HG03066 (cell line): Measurements from ENCODE around the gene PIK3R5.

Experiments used
- ATAC-seq: cut with Tn5 transposase; IDR thresholded peaks from one replicate; pipeline ENCODE4 v1.9.1; 2021; ENCODE audit warnings: low read depth; ENCODE audit not compliant: unreplicated experiment

The PIK3R5 gene

DNA sequence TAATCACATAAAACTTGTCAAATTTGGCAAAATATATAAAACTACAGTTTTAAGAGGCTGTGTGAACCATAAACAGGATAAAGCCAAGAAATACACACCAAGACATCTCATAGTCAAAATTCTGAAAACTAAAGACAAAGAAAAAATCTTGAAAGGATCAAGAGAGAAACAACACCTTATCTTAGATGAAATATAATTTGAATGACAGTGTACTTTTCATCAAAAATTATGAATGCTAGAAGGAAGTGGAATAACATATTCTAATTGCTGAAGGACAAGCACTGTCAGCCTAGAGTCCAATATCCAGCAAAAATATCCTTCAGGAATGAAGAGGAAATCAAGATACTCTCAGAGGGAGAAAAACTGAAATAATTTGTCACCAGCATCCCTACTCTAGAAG, 37.2 kb downstream of the PIK3R5 start:
- ATAC-seq = no peak

DNA sequence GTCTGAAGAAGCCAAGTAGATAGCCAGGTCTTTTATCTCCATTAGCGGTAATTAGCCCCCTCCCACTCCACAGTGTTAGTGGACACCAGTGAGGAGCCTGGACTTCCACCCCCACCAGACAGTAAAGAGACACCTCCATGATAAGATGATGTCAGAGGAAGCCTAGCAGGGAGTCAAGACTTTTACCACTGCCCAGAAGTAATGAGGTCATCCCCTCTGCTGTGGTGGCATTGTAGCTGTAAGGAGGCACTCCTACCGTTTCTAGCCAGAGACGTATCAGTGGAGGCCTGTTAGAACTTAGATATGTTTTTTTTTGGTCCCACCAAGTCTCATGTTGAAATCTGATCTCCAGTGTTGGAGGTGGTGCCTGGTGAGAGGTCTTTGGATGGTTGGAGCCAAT, 38.1 kb downstream of the PIK3R5 start:
- ATAC-seq = no peak

DNA sequence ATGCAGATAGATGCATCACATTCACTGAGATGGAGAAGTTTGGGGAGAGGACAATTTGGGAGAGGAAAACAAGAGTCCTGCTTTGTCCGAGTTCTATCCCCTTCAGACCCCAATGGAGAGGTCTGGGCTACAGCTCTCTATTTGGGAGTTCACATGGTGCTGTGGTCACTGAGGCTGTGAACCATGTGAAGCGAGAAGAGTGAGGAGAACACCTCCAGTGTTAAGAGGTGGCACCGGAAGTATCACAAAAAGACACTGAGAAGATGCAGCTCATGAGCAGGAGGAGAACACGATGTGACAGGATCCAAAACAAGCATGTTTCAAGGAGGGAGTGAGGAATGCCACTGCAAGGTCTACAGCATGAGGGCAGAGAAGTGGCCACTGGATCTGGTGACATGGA, 39.7 kb downstream of the PIK3R5 start:
- no peak for ATAC-seq

DNA sequence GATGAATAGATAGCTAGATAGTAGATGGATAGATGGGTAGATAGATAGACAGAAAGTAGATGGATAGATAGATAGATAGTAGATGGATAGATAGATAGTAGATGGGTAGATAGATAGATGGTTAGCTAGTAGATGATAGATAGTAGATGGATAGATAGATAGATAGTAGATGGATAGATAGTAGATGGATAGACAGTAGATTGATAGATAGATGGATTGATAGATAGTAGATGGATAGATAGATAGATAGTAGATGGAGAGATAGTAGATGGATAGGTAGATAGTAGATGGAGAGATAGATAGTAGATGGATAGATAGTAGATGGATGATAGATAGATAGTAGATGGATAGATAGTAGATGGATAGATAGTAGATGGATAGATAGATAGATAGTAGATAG, 40.4 kb downstream of the PIK3R5 start:
- no peak for ATAC-seq

DNA sequence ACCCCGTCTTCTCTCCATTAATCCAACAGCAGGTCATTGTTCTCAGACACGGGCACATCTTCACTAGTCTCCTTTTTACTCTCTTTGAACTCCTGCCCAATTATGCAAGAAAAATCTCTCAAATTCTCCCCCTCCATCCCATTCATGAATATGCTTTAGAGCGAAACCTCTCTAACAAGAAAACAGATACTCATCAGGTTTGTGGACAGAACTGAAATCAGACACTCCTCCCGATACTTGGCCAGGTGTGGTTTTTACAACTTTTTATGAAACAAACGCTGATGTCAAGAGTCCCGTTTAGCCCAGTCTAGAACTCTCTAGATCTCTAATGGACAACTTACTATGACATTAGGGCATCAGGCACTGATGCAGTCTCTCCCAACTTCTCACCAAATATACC, 40.9 kb downstream of the PIK3R5 start:
- peak; percentile 68 for ATAC-seq

DNA sequence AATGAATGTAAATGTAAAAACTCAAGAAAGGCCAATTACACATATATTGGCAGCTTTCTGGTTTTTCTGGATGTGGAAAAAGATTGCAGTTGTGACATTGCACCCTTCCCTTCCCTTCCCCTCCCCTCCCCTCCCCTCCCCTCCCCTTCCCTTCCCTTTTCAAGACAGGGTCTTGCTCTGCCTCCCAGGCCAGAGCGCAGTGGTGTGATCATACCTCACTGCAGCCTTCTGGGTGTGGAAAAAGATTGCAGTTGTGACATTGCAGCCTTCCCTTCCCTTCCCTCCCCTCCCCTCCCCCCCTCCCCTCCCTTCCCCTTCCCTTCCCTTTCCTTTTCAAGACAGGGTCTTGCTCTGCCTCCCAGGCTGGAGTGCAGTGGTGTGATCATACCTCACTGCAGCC, 41.7 kb downstream of the PIK3R5 start:
- no peak for ATAC-seq

DNA sequence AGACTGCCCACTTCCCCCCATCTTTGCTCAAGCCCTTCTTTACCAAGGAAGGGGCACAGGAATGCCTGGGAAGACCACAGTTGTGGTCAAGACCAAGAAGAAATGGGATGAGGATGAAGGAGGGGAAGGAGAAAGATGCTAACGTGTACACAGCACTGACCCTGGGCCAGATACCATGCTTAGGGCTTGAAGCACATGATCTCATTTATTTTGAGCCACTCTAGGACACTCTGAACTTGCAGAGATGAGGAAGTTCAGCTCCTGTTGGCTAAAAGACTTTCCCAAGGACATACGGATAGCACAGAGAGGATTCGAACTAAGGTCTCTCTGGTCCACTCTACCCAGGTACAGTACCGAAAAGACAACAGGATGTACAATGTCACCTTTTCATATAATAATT, 42.6 kb downstream of the PIK3R5 start:
- no peak for ATAC-seq

DNA sequence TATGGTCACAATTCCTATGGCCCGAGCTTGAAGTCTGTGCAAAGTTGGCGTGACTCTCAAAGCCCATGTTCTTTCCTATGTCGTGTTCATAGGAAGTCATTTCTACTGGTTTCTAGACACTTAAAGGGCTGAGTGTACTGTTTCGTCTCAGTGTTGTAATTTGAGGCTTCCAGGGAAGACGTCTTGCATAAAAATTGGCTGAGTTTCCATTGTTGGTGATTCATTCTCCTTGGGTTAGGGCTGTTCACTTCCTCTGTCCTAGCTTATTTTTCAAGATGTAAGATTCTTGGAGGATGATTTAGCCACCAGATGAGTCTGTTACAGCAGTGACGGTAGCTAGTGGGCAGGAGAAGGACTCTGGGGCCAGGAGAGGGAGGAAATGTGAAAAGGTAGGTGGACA, 43.1 kb downstream of the PIK3R5 start:
- no peak for ATAC-seq

DNA sequence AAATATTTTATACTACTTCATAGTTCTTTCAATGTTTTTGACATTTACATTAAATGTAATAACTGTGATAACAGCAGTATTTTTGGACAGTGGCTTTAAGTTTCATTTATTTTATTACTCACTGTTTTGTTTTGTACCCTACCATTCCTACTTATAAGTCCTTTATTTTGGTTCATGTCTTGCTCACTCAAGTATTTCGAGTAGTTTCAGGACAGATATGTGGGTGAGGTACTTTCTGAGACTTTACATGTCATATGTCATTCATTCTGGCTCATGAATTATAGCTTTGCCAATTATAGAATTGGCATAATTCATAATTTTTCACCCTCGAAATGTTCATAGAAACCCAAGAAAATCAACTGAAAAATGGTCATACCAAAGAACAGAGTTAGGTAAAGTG, 44.4 kb downstream of the PIK3R5 start:
- ATAC-seq = no peak

DNA sequence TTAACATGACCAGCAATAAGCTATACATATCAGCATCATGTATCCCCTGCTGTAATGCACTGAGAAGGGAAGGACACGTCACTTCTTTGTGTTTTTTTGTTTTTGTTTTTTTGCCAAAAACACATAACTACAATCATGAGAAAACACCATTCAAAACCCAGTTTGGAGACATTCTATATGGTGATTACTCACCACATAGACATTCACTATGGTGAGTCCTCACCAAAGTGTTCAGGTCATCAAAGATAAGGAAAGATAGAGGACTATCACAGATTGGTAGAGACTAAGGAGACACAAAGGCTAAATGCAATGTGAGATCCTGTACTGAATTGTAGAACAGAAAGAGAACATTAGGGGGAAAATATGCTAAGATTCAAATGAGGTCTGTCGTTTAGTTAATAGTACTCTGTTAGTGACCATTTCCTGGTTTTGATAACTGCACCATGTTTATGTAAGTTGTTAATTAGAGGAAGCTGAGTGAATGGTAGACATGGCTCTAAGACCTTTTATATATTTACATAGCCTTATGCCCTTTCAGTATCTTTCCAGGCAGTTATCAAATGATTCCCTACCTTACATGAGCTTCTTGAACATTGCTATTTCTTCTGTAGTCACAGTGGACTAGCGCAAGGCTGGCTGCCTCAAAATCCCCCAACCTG, 46.6 kb downstream of the PIK3R5 start:
- ATAC-seq = no peak

DNA sequence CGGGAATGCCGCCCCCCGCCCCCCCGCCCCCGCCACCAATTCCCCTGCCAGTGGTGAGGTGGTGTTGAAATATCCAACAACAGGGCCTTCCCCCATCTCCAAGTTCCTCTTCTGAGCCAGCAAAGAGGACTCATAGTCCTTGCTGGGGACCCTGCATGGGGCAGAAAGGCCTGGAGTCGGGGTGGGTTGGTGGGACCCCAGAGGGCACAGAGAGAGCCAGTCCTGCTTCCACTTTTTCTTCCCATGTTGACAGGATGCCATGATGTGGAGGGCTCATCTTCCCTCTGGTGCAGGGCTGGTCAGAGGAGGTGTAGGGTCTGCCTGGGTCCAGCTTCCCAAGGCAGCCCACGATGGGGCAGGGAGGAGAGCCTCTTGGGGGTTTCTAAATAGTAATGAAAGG, 49.0 kb downstream of the PIK3R5 start:
- no peak for ATAC-seq

DNA sequence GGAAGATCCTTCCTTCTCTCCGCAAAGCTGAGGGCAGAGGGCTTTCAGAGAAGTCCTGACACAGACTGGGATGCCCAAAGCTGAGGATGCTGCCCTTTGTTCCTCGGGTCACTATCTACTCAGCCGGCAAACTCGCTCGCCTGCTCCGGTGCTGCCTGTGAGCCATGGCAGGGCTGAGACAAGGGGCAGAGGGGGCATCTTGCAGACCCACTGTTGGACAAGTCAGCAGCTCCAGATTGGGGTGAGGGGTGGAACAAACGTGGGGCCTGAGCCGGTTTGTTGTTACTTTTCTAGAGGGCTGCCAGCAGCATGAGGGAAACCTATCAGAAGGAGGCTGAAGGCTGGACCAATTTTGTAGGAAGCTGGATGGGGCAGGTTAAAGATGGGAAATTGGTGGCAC, 51.0 kb downstream of the PIK3R5 start:
- no peak for ATAC-seq

DNA sequence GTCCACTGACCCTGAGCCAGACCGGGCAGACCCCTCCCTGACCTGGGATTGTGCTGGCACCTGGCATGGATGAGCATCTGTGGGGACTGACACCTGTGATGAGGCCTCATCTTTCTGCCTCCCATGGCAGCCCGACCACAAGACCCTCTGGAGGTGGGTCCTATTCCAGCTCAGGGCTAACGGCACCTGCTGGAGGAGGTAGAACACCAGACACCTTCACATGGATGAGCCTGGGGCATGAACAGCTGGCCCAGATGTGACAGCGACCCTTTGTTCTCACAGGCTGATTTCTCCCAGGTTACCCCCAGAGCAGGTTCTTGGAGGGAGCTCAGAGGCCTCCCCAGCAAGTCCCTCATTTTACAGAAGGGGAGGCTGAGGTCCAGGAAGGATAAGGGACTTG, 51.6 kb downstream of the PIK3R5 start:
- no peak for ATAC-seq

DNA sequence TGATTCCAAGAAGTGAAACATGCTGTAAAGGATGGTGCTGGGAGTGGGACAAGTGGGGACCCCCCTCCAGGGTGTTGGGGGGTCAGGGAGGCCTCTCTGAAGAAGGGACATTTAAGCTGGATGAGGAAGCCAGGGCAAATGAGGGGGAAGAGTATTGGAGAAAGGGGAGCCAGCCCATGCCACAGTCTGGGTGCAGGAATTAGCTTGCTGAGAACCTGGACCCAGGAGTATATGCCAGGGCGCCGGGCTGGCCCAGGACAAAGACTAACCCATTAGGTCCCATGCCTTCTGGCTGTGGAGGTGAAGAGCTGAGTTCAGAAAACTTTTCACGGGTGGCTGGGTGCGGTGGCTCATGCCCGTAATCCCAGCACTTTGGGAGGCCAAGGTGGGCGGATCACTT, 52.4 kb downstream of the PIK3R5 start:
- ATAC-seq = no peak

DNA sequence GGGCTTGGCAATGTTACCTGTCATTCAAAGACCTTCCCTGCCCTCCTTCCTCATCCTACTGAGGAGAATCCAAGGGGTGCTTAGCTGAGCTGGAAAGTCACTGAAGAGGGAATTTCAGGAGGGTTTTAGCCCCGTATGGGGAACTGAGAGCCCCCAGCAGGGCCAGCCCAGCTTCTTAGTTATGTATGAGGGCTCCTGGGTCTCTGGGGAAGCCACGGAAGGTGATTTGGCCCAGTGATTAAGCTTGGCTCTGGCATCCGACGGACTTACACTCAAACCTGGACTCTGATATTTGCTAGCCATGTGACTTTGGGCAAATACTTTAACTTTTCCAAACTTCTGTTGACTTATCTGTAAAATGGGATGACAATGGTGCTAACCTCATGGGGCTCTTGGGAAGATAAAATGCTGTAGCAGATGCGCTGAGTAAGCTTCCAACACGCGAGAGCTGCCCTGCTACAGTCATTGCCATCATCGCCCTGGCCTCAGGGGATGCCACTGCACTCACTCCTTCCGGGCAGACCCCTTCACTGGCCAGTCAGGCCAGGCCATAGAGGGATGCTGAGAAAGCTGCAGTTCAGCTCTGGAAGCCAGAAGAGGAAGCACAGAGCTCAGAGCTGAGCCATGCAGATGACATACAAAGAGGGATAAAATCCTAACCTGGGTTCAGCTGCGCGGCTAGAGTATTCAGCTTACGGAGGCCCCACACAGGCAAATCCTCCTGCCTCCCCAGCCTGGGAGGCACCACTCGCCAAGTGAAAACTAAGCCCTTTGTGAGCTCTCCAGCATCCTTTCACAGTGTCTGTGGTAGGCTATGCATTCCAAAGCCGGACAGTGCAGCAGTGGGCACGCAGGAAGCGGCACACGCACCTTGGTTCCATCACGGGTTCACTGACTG, 53.2 kb downstream of the PIK3R5 start:
- no peak for ATAC-seq

DNA sequence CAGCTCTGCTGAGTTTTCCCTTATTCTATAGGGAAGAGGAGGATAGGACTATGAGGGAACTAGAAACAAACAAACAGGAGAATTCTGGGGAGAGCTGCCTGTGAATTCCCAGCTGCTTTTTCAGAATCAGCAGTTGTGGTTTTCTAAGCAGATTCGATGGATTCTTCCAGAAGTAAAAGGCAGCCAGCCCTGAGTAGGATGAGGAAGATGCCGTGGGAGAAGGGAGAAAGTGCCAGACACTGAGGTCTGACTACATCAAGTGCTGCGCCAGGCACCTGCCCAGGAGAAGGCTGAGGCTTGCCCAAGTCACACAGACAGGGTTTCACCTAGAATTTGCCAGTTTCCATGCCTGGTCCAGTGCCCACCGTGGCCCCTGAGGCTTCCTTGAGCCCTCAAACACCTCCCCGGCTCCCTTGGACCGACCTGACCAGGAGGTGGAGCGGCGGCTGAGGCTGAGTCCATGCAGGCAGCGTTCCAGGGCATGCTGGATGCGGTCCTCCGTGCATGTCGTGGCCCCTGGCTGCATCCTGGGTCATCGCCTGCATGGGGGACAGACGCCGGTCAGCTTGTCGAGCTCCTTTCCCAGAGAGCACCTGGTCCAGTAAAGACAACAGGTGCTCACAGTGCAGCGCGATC, 54.4 kb downstream of the PIK3R5 start:
- no peak for ATAC-seq

DNA sequence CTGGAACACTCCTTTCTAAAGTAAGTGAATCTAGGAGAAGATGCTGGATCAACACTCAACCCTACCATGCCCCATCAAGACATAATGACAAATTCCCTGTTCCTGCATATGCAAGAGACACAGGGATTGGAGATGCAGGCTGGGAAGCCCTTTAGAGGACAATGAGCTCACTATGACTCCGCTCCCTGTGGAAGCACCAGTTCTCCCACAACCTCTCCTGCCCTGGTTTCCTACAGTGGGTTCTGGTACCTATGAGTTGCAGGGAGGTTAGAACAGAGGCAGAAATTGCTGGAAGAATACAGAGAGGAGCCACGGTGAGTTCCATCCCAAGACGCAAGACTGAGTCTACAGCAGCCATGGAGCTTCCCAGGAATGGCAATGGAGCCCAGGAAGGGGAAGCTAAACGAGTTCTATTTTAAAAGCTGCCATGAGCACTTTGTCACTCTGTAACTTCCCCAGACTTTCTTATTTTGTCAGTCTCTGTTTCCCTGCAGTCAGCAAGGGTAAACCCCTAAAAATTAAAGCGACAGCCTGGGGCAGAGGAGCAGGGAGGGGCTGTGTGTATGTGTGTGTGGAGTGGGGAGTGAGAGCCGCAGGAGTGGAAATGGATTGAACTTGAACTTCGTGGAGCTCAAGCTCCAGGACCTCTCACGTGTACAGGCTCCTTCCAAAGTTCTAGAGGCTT, 55.8 kb downstream of the PIK3R5 start:
- no peak for ATAC-seq

DNA sequence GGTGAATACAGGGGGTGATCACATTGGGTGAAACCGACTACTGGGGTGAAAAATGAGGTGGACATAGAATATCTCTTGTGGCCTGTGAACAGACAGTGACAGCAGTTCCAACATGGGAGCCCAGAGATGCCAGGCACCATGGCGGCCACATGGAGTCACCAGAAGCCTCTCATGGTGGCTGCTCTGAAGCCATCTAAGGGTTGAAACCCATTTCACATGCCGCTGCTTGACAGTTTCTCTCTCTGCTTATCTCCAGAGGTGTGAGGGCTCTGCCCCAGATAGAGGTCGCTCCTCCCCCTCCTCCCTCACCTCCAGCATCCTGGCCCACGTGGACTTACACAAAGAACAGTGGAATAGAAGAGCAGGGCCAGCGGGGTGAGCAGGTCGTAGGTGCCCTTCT, 60.2 kb downstream of the PIK3R5 start:
- no peak for ATAC-seq

DNA sequence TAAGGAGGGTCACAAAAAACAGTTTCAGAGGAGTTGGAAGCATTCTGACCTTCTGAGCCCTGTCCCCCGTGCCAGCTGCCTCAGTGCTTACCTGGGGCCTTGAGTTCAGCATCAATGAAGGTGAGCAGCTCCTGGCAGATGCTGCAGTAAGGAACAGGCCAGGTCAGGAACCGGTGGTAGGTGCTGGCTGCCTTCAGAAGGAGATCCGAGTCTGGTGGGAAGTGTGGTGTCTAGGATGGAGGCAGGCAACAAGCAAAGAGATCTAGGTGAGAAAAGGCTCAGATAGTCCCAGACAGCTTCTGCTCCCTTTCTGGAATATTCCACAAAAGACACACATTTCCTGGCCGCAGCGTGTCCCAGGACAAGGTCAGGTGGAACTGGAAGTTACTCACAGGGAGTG, 60.8 kb downstream of the PIK3R5 start:
- ATAC-seq = no peak

DNA sequence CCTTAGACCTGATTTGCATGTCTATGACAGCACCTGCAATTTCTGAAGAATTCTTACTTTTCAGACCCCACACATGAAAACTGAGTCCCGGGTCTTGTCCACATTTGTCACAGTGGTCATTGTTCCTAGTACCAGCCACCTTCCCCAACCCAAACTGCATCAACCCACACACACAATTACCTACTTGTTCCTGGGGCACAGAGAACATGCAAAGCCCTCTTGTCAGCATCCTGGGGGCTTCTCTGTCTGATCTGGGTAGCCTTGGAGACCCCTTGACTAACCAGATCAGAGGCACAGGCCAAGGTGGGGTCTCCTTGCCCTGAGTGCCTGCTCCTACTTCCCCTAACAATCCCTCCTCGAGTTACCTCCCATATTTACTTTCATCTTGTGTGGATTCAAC, 61.3 kb downstream of the PIK3R5 start:
- no peak for ATAC-seq
